HG03460 (cell line): ENCODE results near the gene RASAL1.

Source experiments
- ATAC-seq: cut with Tn5 transposase; IDR thresholded peaks from one replicate; pipeline ENCODE4 v1.9.1; 2021; ENCODE audit not compliant: unreplicated experiment

Gene RASAL1

DNA sequence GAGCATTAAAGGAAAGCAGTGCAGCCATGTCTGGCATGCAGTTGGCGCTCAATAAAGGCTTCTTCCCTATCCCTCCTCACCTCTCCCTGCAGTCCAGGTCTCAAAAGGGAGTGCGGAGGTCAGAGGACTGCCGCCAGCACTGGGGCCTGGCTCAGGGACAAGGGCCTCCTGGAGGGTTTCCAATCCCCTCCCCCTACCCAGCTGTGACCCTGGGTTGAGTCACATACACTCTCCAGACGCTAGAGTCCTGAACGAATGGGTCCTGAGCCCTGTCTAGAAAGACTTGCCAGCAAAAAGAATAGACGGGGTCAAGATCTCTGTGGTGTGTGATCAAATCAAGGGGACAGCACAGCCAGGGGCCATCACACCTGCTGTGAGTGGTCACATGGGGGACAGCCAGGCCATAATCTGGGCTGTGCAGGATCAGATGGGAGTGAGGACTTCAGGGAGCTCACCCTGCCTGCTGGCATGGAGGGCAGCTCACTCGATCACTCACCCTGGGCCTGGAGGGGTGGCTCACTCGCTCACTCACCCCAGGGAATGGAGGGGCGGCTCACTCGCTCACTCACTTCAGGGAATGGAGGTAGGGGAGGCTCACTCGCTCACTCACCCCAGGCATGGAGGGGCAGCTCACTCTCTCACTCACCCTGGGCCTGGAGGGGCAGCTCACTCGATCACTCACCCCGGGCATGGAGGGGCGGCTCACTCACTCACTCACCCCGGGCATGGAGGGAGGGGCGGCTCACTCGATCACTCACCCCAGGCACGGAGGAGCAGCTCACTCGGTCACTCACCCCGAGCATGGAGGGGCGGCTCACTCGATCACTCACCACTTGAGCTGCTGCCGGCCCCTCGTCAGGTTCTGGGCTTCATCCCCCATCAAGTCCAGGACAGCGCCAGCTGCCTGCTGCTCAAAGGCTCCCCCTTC lies 26.8 kb upstream of the RASAL1 start:
- no peak for ATAC-seq

DNA sequence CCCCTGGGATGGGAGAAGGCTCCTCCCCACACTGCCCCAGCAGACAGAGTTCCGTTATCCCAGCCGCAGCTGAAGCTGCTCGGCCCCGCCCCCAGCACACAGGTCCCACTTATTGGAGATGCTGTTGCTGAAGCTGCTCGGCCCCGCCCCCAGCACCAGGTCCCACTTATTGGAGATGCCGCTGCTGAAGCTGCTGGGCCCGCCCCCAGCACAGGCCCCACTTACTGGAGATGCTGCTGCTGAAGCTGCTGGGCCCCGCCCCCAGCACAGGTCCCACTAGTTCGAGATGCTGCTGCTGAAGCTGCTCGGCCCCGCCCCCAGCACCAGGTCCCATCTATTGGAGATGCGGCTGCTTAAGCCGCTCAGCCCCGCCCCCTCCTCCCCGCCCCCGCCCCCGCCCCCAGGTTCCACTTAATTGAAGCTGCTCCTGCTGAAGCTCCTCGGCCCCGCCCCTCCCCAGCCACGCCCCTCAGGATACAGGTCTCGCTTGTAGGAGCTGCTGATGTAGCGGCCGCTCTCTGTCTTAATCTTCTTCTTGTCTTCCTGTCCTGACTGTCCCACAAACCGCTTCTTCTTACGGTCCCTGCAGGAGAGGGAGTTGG lies 26.0 kb upstream of the RASAL1 start:
- no peak for ATAC-seq

DNA sequence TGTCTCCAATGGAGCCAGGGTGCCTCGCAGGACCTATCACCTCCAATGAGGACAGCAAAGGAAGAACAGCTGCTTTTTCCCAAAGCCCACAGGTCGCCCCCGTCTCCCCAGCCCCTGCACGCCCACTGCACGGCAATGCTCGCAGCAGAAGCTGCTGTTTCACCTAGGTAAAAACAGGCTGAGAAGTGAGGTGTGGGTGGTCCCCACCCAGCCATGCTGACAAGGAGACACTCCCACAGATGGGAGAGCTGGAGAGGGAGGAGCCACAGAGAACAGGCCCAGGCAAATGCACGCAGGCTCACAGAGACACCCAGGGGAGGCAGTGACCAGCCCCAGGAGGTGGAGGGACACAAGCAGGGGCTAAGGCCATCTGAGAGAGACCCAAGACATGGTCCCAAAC lies 24.4 kb upstream of the RASAL1 start:
- ATAC-seq: no peak

DNA sequence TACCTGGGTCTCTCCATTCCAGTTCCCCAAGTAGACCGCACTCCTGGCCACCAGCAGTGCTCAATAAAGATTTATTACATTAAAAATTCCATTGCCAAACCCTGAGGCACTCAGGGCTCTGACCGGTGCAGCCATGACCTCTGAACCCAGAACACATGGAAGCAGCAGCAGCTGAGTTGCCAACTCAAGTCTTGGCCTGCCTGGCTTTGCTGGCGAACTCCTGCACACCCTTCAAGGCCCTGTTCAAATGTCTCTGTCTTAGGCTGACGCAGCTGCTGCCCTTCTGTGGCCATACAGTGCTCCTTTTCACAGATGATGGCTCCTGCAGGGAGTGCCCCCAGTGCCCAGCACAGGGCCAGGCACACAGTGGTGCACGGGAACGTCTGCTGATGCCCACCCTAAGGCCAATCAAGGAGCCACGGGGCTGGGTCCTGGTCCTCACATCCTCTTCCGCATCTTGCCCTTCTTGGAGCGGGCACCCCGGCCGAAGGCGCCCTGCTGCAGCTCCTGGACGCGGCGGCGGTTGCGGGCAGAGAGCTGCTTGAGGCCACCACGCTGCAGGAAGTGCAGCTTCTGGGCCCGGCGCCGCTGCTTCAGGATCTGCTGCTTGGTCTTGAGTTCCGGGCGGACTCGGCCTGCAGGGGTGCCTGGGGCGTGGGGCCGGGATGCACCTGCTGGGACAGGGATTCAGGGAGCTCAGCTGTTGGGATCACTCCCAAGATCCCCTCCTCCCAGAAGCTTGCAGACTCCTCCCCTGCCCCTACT lies 23.1 kb upstream of the RASAL1 start:
- no peak for ATAC-seq

DNA sequence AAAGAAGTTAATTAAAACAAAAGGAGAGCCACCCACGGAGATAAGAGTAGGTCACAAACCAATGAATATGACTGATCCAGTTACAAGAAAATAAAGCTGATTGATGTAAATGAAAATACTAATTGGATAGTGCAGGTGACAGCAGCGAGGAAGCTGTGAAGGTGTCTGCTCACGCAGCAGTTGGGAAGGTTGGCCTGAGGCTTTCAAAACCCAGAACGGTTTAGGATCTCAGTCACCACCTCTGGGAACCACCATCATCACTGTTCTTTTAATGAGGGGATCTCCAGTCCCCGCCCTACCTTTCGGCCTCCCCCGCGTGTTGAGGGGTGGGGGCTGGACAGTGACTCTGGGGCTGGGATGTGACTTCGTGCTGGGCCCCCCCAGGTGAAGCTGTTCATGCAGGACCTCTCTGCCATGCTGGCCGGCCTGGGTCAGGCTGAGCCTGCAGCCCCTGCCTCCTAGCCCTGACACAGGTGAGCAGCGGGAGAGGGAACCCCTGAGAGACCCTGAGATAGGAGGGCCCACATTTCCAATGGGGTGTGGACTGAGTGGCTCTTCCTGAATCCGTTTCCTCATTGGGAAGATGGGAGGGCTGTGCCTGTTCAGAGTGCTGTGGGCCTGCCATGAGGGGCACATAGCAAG lies 21.8 kb upstream of the RASAL1 start:
- ATAC-seq: no peak

DNA sequence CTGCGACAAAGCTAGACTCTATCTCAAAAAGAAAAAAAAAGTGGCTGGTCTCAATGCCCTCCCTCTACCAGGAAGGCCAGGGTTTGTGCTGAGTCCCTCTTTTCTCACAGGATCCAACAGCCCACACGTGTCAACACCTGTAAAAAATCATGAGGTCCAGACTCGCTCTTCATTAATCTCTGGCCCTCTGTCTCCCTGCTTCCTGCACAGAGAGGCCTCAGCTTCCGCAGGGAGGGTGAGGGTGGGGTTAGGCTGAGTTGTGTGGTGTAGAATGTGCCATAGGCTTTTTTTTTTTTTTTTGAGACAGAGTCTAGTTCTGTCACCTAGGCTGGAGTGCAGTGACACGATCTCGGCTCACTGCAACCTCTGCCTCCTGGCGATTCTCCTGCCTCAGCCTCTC lies 20.1 kb upstream of the RASAL1 start:
- ATAC-seq: no peak

DNA sequence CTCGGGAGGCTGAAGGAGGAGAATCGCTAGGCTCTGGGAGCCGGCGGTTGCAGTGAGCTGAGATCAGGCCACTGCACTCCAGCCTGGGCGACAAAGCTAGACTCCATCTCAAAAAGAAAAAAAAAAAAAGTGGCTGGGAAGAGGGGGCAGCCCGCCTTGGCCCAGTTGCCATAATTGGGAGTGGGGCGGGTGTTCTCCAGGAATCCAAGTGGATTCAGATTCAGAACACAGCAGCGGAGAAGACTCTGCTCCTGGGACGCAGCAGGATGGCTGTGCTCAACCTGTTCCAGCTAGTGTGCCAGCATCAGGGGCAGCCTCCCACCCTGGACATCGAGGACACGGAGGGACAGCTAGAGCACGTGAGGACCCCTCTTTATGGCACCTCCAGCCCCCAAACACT lies 19.5 kb upstream of the RASAL1 start:
- no peak for ATAC-seq

DNA sequence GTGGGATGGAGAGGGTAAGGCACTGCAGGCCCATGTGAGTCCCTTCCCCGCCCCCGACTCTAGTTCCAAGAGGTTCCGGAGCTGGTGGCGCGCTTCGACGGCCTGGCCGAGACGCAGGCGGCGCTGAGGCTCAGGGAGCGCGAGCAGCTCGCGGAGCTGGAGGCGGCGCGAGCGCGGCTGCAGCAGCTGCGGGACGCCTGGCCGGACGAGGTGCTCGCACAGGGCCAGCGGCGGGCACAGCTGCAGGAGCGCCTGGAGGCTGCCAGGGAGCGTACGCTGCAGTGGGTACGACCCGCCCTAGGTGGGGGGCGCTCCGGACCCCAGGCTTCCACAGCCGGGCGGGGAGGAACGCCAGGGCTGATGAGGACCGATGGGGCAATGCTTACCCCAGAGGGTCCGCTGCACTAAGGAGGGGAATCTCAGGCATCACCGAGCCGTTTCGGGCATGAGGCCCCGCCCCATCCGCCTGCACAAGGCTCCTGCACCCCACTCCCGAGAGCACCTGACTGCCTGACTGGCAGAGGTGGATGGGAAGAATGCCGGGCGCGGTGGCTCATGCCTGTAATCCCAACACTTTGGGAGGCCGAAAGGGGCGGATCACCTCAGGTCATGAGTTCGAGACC lies 18.9 kb upstream of the RASAL1 start:
- ATAC-seq: no peak

DNA sequence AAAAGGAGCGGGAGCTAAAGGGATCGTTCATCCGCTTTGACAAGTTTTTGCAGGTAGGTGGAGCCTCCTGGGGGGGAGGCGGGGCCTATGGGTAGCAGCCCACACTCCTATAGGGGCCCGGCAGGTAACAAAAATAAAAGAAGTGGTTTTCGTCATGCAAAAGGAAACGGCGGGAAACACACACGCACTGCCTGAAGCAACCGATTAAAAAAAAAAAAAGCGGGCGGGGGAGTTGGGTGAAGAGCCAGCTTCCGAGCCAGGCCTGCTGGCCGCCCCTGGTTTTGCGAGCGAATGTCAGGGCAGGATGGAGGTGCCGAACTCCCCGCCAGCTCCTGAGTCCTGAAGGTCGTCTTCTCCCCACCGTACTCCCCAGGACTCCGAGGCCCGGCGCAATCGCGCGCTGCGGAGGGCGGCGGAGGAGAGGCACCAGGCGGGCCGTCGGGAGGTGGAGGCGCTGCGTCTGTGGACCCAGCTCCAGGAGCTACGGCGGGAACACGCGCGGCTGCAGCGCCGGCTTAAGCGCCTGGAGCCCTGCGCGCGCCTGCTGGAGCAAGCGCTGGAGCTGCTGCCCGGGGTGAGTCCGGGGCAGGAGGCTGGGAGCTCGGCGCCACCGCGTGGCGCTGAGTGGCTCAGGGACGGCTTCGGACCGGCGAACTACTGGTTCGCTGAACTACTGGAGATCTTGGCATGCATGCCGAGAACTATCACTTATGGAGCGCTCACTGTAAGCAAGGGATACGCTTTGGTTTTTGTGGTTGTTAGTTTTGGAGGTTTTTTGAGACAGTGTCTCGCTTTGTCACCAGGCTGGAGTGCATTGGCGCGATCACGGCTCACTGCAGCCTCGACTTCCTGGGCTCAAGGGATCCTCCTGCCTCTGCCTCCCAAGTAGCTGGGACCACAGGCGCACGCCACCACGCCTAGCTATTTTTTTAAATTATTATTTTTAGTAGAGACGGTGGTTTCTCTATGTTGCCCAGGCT lies 17.6 kb upstream of the RASAL1 start:
- ATAC-seq: peak; percentile 51

DNA sequence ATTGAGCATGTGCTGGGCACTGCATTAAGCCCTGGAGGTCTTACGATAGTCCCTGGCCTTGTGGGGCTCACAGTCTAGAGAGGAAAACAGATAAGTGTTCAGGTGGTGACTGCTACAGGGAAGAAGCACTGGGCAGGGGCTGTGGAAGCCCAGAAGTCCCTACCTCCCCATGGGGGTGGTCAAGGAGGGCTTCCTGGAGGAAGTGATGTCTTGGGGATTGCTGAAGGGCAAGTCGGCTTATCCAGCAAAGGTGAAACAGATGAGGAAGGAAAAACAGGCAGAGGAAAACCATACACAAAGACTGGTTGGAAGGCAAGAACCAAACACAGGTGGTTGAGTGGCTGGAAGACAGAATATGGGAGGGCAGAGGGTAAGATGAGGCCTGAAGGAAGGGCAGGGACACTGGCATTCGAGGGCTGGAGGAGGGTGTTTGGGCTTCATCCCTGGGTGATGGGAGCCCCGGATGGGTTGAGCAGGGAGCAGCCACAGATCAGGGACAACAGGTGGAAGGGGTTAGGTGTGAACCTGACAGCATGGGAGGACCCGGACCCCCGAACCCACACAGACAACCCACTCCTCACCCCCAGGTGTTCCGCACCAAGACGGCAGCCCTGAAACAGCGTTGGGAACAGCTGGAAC lies 16.8 kb upstream of the RASAL1 start:
- ATAC-seq: no peak

DNA sequence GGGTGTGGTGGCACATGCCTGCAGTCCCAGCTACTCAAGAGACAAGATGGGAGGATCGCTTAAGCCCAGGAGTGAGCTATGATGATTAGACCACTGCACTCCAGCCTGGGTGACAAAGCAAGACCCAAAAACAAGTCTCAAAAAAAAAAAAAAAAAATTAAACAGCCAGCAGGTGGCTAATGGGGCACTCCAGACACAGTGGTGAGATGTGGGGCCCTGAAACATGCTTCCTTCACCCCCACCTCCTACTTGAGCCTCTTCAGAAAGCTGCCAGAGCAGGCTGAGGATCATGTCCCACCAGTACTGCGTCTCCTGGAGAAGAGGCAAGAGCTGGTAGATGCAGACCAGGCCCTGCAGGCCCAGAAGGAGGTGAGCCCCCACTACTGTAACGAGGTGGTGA lies 16.1 kb upstream of the RASAL1 start:
- no peak for ATAC-seq

DNA sequence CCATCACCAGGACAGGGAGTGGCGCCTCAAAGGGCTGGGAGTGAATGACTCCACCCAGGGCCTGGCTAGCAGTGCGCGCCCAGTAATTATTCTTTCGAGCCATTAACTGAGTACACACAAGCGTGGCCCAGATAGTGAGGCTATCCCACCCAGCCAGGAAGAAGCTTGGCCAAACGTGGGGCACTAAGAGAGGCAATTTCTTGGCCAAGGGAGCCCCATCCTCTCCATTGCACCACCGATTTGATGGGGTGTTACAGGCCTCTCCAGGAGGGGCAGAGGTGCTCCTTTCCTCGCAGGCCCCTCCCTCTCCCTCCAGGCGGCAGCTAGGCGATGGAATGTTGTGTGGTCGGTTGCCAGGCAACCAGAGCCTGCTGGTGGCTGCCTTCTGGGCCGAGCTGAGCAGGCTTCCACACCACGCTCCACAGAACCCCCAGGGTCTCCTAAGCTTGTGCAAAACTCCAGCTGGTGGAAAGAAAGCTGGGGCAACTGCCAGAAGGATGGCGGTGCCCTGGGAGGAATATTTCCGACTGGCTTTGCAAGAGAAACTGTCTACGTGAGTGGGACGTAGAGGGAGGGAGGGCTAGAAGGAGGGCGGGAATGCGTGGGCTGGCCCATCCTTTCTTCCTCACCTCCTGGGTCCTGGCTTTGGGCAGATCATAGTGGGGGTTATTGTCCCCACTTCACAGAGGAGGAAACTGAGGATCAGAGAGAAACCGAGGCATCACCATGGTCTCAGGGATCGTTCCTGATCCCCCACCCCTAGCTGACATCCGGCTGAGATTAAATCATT lies 14.0 kb upstream of the RASAL1 start, which contains the start of gene CFAP73:
CFAP73 (plus strand) TSS at position 364 of the 790 bp plus-strand sequence; CDS start at position 498, 134 bp downstream.
- no peak for ATAC-seq

DNA sequence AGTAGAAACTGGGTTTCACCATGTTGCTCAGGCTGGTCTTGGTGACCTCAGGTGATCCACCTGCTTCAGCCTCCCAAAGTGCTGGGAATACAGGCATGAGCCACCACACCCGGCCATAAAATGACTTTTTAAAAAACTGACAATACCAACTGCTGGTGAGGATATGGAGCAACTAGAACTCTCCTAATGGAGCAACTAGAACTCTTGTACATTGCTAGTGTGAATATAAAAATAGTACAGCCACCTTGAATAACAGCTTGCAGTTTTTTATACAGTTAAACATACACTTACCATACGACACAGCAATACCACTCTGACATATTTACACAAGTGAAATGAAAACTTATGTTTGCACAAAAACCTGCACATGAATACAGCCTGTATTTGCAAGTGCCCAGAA lies 11.4 kb upstream of the RASAL1 start:
- ATAC-seq: no peak

DNA sequence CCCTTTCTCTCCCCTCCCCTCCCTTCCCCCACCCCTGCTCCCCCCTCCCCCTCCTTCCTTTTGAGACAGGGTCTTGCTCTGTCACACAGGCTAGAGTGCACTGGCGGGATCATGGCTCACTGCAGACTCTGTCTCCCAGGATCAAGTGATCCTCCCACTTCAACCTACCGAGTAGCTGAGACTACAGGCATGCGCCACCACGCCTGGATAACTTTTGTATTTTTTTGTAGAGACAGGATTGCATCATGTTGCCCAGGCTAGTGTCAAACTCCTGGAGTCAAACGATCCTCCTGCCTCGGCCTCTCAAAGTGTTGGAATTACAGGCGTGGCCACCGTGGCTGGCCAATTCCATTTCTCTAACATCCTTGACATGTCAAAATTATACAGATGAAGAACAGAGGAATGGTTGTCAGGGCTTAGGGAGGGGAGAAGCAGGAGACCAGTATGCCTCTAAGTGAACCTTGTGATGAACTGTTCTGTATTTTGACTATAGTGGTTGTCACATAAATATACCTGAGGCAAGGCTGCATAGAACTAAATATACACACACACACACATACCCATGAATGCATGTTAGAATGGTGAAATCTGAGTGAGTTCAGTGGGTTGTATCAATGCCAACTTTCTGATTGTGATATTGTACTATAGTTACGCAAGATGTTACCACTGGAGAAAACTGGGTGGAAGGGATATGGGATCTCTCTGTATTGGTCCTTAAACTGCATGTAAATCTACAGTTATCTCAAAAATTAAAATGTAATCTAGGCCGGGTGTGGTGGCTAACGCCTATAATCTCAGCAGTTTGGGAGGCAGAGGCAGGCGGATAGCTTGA lies 10.4 kb upstream of the RASAL1 start:
- no peak for ATAC-seq

DNA sequence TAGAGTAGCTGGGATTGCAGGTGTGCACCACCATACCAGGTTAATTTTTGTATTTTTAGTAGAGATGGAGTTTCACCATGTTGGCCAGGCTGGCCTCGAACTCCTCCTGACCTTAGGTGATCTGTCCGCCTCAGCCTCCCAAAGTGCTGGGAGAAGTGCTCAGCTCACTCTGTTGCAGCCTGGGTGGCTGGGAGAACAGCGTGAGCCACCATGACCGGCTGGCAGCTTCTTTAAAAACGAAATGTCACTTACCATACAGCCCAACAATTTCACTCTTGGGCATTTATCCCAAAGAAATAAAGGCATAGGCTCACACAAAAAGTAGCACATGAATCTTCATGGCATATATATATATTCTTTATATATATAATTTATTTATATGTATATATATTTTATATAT lies 9.2 kb upstream of the RASAL1 start:
- no peak for ATAC-seq

DNA sequence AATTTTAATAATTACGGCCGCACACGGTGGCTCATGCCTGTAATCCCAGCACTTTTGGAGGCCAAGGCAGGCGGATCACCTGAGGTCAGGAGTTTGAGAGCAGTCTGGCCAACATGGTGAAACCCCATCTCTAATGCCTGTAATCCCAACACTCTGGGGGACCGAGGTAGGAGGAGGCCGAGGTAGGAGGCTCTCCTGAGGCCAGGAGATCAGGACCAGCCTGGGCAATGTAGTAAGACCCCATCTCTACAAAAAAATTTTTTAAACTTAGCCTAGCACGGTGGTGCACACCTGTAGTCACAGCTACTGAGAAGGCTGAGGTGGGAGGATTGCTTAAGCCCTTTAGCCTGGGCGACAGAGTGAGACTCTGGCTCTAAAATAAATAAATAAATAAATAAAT lies 8.4 kb upstream of the RASAL1 start:
- ATAC-seq: no peak

DNA sequence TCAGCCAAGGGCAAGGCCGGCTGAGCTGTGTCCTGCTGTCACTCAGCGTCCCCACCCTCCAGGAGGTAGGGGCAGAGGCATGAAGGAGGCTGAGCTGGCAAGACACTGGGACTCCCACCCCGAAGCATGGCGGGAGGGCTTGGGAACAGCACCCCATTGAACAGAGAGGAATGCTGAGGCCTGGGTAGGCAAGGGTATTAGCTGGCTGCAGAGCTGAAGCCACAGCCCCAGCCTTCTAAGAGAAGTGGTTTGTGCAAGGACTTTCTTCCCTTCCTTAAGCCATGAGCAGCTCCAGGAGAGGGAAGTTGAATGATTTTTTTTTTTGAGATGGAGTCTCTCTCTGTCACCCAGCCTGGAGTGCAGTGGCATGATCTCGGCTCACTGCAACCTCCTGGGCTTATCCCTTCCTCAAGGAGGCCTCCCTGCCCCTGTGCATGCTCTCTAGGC lies 7.3 kb upstream of the RASAL1 start:
- no peak for ATAC-seq
